CD14-positive monocyte (primary cell): ENCODE measurements around the gene WIPI1. TPM values are rescaled to one million over a fixed set of nuclear protein-coding genes. Genes with fewer than 3 reads are reported as not detected.

Experiments used
- DNase-seq, 3 donors: peaks; one replicate each; pipeline ENCODE4 v3.0.0-alpha.2; 2011 to 2022
- H2AFZ ChIP-seq: 2 replicates; pipeline ENCODE4 v1.6.0; 2012; ENCODE audit warnings: mild to moderate bottlenecking, low read depth, low read length, inconsistent platforms; ENCODE audit not compliant: insufficient read depth, poor library complexity, severe bottlenecking
- H3K27ac ChIP-seq, 2 donors: 1 replicate in 1 of 2; 2 replicates in 1 of 2; pipeline ENCODE4 v1.5.1; 2012 to 2013; ENCODE audit warnings: low read length in 2 of 2, control low read depth in 1 of 2, inconsistent platforms in 1 of 2, low read depth in 1 of 2, mild to moderate bottlenecking in 1 of 2
- H3K27me3 ChIP-seq, 2 donors: one replicate each; pipeline versions ENCODE4 v1.6.0 to v1.6.1; 2011 to 2013; ENCODE audit warnings: low read length in 2 of 2; ENCODE audit not compliant: control insufficient read depth in 2 of 2, insufficient read depth in 2 of 2
- H3K36me3 ChIP-seq, 2 donors: replicated peaks in 1 of 2; 1 replicate in 1 of 2; 2 replicates in 1 of 2; pipeline versions ENCODE4 v1.5.1 to v1.6.1; 2012 to 2013; ENCODE audit warnings: low read length in 2 of 2, control low read depth in 1 of 2, inconsistent platforms in 1 of 2, mild to moderate bottlenecking in 1 of 2; ENCODE audit not compliant: insufficient read depth in 2 of 2, control insufficient read depth in 1 of 2
- H3K4me1 ChIP-seq, 2 donors: 1 replicate in 1 of 2; 2 replicates in 1 of 2; pipeline versions ENCODE4 v1.5.1 to v1.6.1; 2012 to 2013; ENCODE audit warnings: low read length in 2 of 2, control low read depth in 1 of 2, inconsistent platforms in 1 of 2, mild to moderate bottlenecking in 1 of 2, moderate library complexity in 1 of 2; ENCODE audit not compliant: insufficient read depth in 2 of 2, control insufficient read depth in 1 of 2
- H3K4me2 ChIP-seq: replicated peaks from 2 replicates; pipeline ENCODE3; 2012; ENCODE audit warnings: low read length, moderate library complexity, mild to moderate bottlenecking; ENCODE audit not compliant: poor library complexity, severe bottlenecking; ENCODE audit errors: extremely low read depth
- H3K4me3 ChIP-seq, 3 experiments: fragments of 200-600 bp in 1 of 3; sonication (generic) in 1 of 3; replicated peaks in 1 of 3; 1 replicate in 2 of 3; 2 replicates in 1 of 3; pipeline ENCODE4 v1.5.1; 2011 to 2013; ENCODE audit warnings: low read length in 3 of 3, mild to moderate bottlenecking in 3 of 3, control low read depth in 2 of 3, low read depth in 2 of 3, inconsistent platforms in 1 of 3, moderate library complexity in 1 of 3
- H3K79me2 ChIP-seq: 2 replicates; pipeline ENCODE4 v1.6.0; 2012; ENCODE audit warnings: mild to moderate bottlenecking, control low read depth, inconsistent platforms, low read length, moderate library complexity; ENCODE audit not compliant: insufficient read depth
- H3K9ac ChIP-seq: 2 replicates; pipeline ENCODE4 v1.6.0; 2017; ENCODE audit warnings: low read length, mild to moderate bottlenecking; ENCODE audit not compliant: insufficient read depth, poor library complexity, severe bottlenecking
- H3K9me3 ChIP-seq, 2 donors: replicated peaks in 1 of 2; 1 replicate in 1 of 2; 2 replicates in 1 of 2; pipeline versions ENCODE4 v1.5.1 to v1.6.1; 2012 to 2013; ENCODE audit warnings: low read length in 2 of 2, control low read depth in 1 of 2; ENCODE audit not compliant: control insufficient read depth in 1 of 2, insufficient read depth in 1 of 2
- H4K20me1 ChIP-seq: 2 replicates; pipeline ENCODE4 v1.6.0; 2012; ENCODE audit warnings: mild to moderate bottlenecking, low read length, control low read depth, moderate library complexity; ENCODE audit not compliant: insufficient read depth
- H3K27ac Mint-ChIP-seq, 7 donors: one replicate each; pipeline ENCODE4 v1.8.0; 2020; ENCODE audit warnings: mild to moderate bottlenecking in 7 of 7, mixed read lengths in 7 of 7, moderate library complexity in 6 of 7, inconsistent platforms in 2 of 7
- H3K27me3 Mint-ChIP-seq, 3 donors: one replicate each; pipeline ENCODE4 v1.8.0; 2021 to 2022; ENCODE audit warnings: low read depth in 3 of 3, mild to moderate bottlenecking in 3 of 3, mixed read lengths in 3 of 3, moderate library complexity in 3 of 3, inconsistent platforms in 1 of 3
- H3K36me3 Mint-ChIP-seq, 2 donors: one replicate each; pipeline ENCODE4 v1.8.0; 2020; ENCODE audit warnings: mixed read lengths in 2 of 2, inconsistent platforms in 1 of 2, mild to moderate bottlenecking in 1 of 2
- H3K4me1 Mint-ChIP-seq: one replicate; pipeline ENCODE4 v1.8.0; 2020; ENCODE audit warnings: mild to moderate bottlenecking, mixed read lengths
- H3K4me3 Mint-ChIP-seq, 2 donors: one replicate each; pipeline ENCODE4 v1.8.0; 2020; ENCODE audit warnings: mild to moderate bottlenecking in 2 of 2, mixed read lengths in 2 of 2, moderate library complexity in 1 of 2
- H3K9me3 Mint-ChIP-seq, 7 donors: one replicate each; pipeline ENCODE4 v1.8.0; 2020 to 2022; ENCODE audit warnings: mixed read lengths in 7 of 7, mild to moderate bottlenecking in 6 of 7, moderate library complexity in 6 of 7, inconsistent platforms in 2 of 7
- WGBS: methylation state at CpG from one replicate; pipeline ENCODE4 v1.1.5; 2013; ENCODE audit warnings: missing lambda C conversion rate; ENCODE audit not compliant: insufficient coverage; 5-methylcytosine and 5-hydroxymethylcytosine counted together
- intact Hi-C, 2 donors: fragments of 100-400 bp; cut with micrococcal nuclease; formaldehyde crosslinking; loops; one replicate each; pipeline versions ENCODE4 v1.15.0 to v1.15.1; 2023
- polyA plus RNA-seq, 3 donors: library from polyadenylated mRNA; depleted of rRNA in 1 of 3; unstranded in 2 of 3; stranded (reverse) in 1 of 3; fragments of 300-500 nt in 2 of 3; fragments of >200 nt in 1 of 3; fragmentation: Illumina TruSeq in 2 of 3; gene quantifications; 1 replicate in 2 of 3; 2 replicates in 1 of 3; pipeline ENCODE4 v1.2.3, GENCODE V29; 2012 to 2021
- TF ChIP-seq, protein P1 (sequence below): fragments of 200-600 bp; IDR thresholded peaks from one replicate; pipeline ENCODE4 v1.8.0; 2022; ENCODE audit warnings: antibody characterized with exemption, mild to moderate bottlenecking

The WIPI1 gene
- polyA plus RNA-seq, 3 donors, result 19.9 to 31.9 (median 22.1) TPM

DNA sequence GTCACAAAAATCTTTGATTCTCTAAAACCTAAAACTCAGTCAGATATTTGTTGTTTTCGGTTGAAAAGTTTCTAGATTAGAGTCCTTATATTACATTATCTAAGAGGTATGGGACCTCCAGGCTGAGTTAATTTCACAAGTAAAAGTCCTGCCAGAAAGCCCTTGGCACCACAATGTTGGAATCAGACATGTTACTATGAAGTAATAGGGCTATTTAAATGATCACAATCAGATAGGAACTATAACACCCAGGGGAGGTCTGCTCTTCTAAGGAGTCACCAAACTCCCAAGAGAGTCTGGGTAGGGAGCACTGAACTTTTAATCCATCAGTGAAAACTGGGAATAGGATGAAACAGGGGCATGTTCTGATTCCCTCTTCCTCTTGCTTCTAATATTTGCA is 54.2 kb downstream of the WIPI1 start:
- Histone ChIP-seq H3K4me1 (peaks cover 10 to 20% of the 10 kb centered on the region in 2 donors), H2AFZ (no peak overlapping the region), H3K36me3 (peaks cover 7 to 11% of the 10 kb centered on the region in 2 donors), H3K9ac (no peak overlapping the region), H4K20me1 (no peaks in the 10 kb centered on the region), H3K79me2 (no peaks in the 10 kb centered on the region), H3K4me3 (no peak overlapping the region), H3K27me3 (no peaks in the 10 kb centered on the region), H3K27ac (no peak overlapping the region), H3K4me2 (no peak overlapping the region), H3K9me3 (no peaks in the 10 kb centered on the region)
- peaks cover 0 to 4% (median 0%) of the 10 kb centered on the region in 3 donors for H3K27me3 Mint-ChIP-seq
- TF ChIP-seq, protein P1, sequence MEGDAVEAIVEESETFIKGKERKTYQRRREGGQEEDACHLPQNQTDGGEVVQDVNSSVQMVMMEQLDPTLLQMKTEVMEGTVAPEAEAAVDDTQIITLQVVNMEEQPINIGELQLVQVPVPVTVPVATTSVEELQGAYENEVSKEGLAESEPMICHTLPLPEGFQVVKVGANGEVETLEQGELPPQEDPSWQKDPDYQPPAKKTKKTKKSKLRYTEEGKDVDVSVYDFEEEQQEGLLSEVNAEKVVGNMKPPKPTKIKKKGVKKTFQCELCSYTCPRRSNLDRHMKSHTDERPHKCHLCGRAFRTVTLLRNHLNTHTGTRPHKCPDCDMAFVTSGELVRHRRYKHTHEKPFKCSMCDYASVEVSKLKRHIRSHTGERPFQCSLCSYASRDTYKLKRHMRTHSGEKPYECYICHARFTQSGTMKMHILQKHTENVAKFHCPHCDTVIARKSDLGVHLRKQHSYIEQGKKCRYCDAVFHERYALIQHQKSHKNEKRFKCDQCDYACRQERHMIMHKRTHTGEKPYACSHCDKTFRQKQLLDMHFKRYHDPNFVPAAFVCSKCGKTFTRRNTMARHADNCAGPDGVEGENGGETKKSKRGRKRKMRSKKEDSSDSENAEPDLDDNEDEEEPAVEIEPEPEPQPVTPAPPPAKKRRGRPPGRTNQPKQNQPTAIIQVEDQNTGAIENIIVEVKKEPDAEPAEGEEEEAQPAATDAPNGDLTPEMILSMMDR, result no peak
- intact Hi-C loops, result no loop called here
- peaks cover 21% of the 10 kb centered on the region for H3K4me1 Mint-ChIP-seq
- H3K36me3 Mint-ChIP-seq, result peaks cover 35 to 37% of the 10 kb centered on the region in 2 donors
- H3K27ac Mint-ChIP-seq, result no peak overlapping the region
- H3K4me3 Mint-ChIP-seq, result no peak overlapping the region
- peaks cover 5 to 16% (median 9%) of the 10 kb centered on the region in 7 donors for H3K9me3 Mint-ChIP-seq
- WGBS, result no CpG with 5 or more reads among the region's 1 CpG
- DNase-seq, result no peak

DNA sequence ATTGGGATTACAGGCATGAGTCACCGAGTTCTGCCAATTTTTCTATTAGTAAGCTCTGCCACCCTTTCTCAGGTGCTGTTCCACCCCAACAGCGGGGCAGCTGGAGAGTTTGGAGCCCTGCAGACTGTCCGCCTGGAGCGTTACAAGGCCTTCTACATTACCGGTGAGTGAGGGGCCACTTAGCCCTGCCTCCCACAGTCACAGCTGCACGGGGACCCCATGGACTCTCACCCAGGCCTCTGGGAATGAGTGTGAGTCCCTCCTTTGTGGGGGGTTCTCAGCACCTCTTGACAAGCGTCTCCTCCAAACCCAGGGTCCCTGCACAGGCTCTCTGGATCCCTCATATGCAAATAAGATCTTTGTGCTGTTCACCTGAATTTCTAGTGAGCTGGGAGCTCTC is 56.0 kb downstream of the WIPI1 start:
- H3K27ac Mint-ChIP-seq, result no peak overlapping the region
- H3K27ac ChIP-seq, result no peak overlapping the region
- no peaks in the 10 kb centered on the region for H3K27me3 ChIP-seq
- no peak overlapping the region for H3K9ac ChIP-seq
- H3K27me3 Mint-ChIP-seq, result peaks cover 0 to 2% (median 0%) of the 10 kb centered on the region in 3 donors
- H3K4me3 Mint-ChIP-seq, result no peak overlapping the region
- no peaks in the 10 kb centered on the region for H3K79me2 ChIP-seq
- intact Hi-C loops, result no loop called here
- H3K9me3 Mint-ChIP-seq, result peaks cover 0 to 14% (median 3%) of the 10 kb centered on the region in 7 donors
- H3K4me1 Mint-ChIP-seq, result peaks cover 25% of the 10 kb centered on the region
- H3K36me3 Mint-ChIP-seq, result peaks cover 27 to 38% of the 10 kb centered on the region in 2 donors
- no peaks in the 10 kb centered on the region for H4K20me1 ChIP-seq
- H3K4me1 ChIP-seq, result peaks cover 10 to 20% of the 10 kb centered on the region in 2 donors
- DNase-seq, result no peak
- H3K4me3 ChIP-seq, result no peak overlapping the region
- no peak overlapping the region for H3K4me2 ChIP-seq
- TF ChIP-seq, protein P1, result no peak
- H2AFZ ChIP-seq, result no peak overlapping the region
- WGBS, result 100% methylated on average over 5 of the region's 7 CpGs
- peaks cover 11 to 16% of the 10 kb centered on the region in 2 donors for H3K36me3 ChIP-seq
- H3K9me3 ChIP-seq, result no peaks in the 10 kb centered on the region
